Measurements from ENCODE around the gene RHBDF2.
A peak's percentile ranks its signal among the peaks of the same experiment; 100 is the strongest.

RHBDF2 gene

GRCh38 chr17:76440751-76441362, 60.4 kb downstream of the RHBDF2 start:
- H3K4me3 ChIP-seq: no peak overlapping the region
- no peaks in the 10 kb centered on the region for H3K9me3 ChIP-seq
- DNase-seq: no peak
- no peaks in the 10 kb centered on the region for H3K4me1 ChIP-seq
- intact Hi-C loops (cut with DNase I; ENCODE audit: low total_unique reads): no loop called here
- no peaks in the 10 kb centered on the region for H3K27me3 ChIP-seq
- no peak for TF ChIP-seq CTCF (IDR thresholded peaks at IDR 0.05)
- H3K36me3 ChIP-seq: no peaks in the 10 kb centered on the region
- H3K27ac ChIP-seq: no peak overlapping the region

- intact Hi-C loops (cut with DNase I; ENCODE audit: low total_unique reads): no loop called here
- no peak for TF ChIP-seq CTCF (IDR thresholded peaks at IDR 0.05)
- no peak for DNase-seq
- H3K27me3 ChIP-seq: no peaks in the 10 kb centered on the region
- no peak overlapping the region for H3K4me3 ChIP-seq
- no peaks in the 10 kb centered on the region for H3K36me3 ChIP-seq
- no peaks in the 10 kb centered on the region for H3K4me1 ChIP-seq
- H3K9me3 ChIP-seq: no peaks in the 10 kb centered on the region
- no peak overlapping the region for H3K27ac ChIP-seq
Observed at GRCh38 chr17:76439314-76439928, 61.8 kb downstream of the RHBDF2 start.

GRCh38 chr17:76438906-76439305, 62.3 kb downstream of the RHBDF2 start:
- H3K4me1 ChIP-seq: no peaks in the 10 kb centered on the region
- H3K27me3 ChIP-seq: no peaks in the 10 kb centered on the region
- no peak overlapping the region for H3K4me3 ChIP-seq
- H3K36me3 ChIP-seq: no peaks in the 10 kb centered on the region
- no peak for TF ChIP-seq CTCF (IDR thresholded peaks at IDR 0.05)
- no peak for DNase-seq
- intact Hi-C loops (cut with DNase I; ENCODE audit: low total_unique reads): no loop called here
- no peak overlapping the region for H3K27ac ChIP-seq
- H3K9me3 ChIP-seq: no peaks in the 10 kb centered on the region

GRCh38 chr17:76437467-76438402, 63.5 kb downstream of the RHBDF2 start:
- no peaks in the 10 kb centered on the region for H3K4me1 ChIP-seq
- H3K36me3 ChIP-seq: no peaks in the 10 kb centered on the region
- intact Hi-C loops (cut with DNase I; ENCODE audit: low total_unique reads): no loop called here
- H3K9me3 ChIP-seq: no peaks in the 10 kb centered on the region
- H3K4me3 ChIP-seq: no peak overlapping the region
- TF ChIP-seq CTCF (IDR thresholded peaks at IDR 0.05): no peak
- DNase-seq: peak in 1 of 2 donors; percentile 24
- no peak overlapping the region for H3K27ac ChIP-seq
- no peaks in the 10 kb centered on the region for H3K27me3 ChIP-seq

- no peaks in the 10 kb centered on the region for H3K4me1 ChIP-seq
- H3K27me3 ChIP-seq: no peaks in the 10 kb centered on the region
- no peak for TF ChIP-seq CTCF (IDR thresholded peaks at IDR 0.05)
- DNase-seq: peak in 1 of 2 donors; percentile 31
- H3K9me3 ChIP-seq: no peaks in the 10 kb centered on the region
- intact Hi-C loops (cut with DNase I; ENCODE audit: low total_unique reads): no loop called here
- H3K4me3 ChIP-seq: no peak overlapping the region
- H3K27ac ChIP-seq: no peak overlapping the region
- H3K36me3 ChIP-seq: no peaks in the 10 kb centered on the region
Observed at GRCh38 chr17:76435751-76436150, 65.5 kb downstream of the RHBDF2 start.
